ENCODE results near the gene LHX4.

LHX4 gene

GRCh38 chr1:180227861-180228647 lies 2.0 kb upstream of the LHX4 start:
- no peak for DNase-seq (ENCODE audit: low read depth in 2 of 2)

GRCh38 chr1:180228648-180229482 lies 1.2 kb upstream of the LHX4 start:
- DNase-seq (ENCODE audit: low read depth in 2 of 2): no peak

- no peak for DNase-seq (ENCODE audit: low read depth in 2 of 2)
Measured at GRCh38 chr1:180230416-180230790, 339 bp downstream of the LHX4 start.

GRCh38 chr1:180230791-180231505 lies 884 bp downstream of the LHX4 start:
- no peak for DNase-seq (ENCODE audit: low read depth in 2 of 2)

- no peak for DNase-seq (ENCODE audit: low read depth in 2 of 2)
Measured at GRCh38 chr1:180231506-180231921, 1.4 kb downstream of the LHX4 start.

GRCh38 chr1:180231936-180232335 lies 1.9 kb downstream of the LHX4 start:
- DNase-seq (ENCODE audit: low read depth in 2 of 2): no peak

- no peak for DNase-seq (ENCODE audit: low read depth in 2 of 2)
Measured at GRCh38 chr1:180232521-180233043, 2.5 kb downstream of the LHX4 start.

GRCh38 chr1:180233191-180234011 lies 3.3 kb downstream of the LHX4 start:
- no peak for DNase-seq (ENCODE audit: low read depth in 2 of 2)

GRCh38 chr1:180234369-180235076 lies 4.5 kb downstream of the LHX4 start:
- DNase-seq (ENCODE audit: low read depth in 2 of 2): no peak

GRCh38 chr1:180235077-180235501 lies 5.0 kb downstream of the LHX4 start:
- no peak for DNase-seq (ENCODE audit: low read depth in 2 of 2)

GRCh38 chr1:180235502-180236239 lies 5.6 kb downstream of the LHX4 start:
- no peak for DNase-seq (ENCODE audit: low read depth in 2 of 2)

- no peak for DNase-seq (ENCODE audit: low read depth in 2 of 2)
Measured at GRCh38 chr1:180236698-180237509, 6.8 kb downstream of the LHX4 start.

- DNase-seq (ENCODE audit: low read depth in 2 of 2): no peak
Measured at GRCh38 chr1:180237869-180238476, 7.9 kb downstream of the LHX4 start.

- no peak for DNase-seq (ENCODE audit: low read depth in 2 of 2)
Measured at GRCh38 chr1:180238675-180239074, 8.6 kb downstream of the LHX4 start.

- DNase-seq (ENCODE audit: low read depth in 2 of 2): no peak
Measured at GRCh38 chr1:180239145-180240096, 9.4 kb downstream of the LHX4 start.

GRCh38 chr1:180241716-180242544 lies 11.9 kb downstream of the LHX4 start:
- DNase-seq (ENCODE audit: low read depth in 2 of 2): no peak

Measured in activated CD4-positive, alpha-beta T cell treated with anti-CD3 and anti-CD28 coated beads for 24 hours (primary cell).